T-cell (primary cell): ENCODE data around the gene SFXN5. TPM values are rescaled to one million over a fixed set of nuclear protein-coding genes. Genes with fewer than 3 reads are reported as not detected.

Experiments used
- ATAC-seq, 4 experiments: fragments of 200-7000 bp in 3 of 4; fragments of 150-1000 bp in 1 of 4; cut with Tn5 transposase; replicated peaks in 1 of 4; 1 replicate in 3 of 4; 2 replicates in 1 of 4; pipeline ENCODE4 v1.10.0; 2021; ENCODE audit warnings: moderate library complexity in 3 of 4, mild to moderate bottlenecking in 2 of 4, moderate number of reproducible peaks in 1 of 4
- CTCF ChIA-PET, 2 donors: fragments of 300-600 bp; sonication (Branson Sonifier 250); formaldehyde crosslinking; loops; one replicate each; lab custom pipeline; 2022; ENCODE audit warnings: antibody characterized with exemption in 2 of 2; lab: Charles Lee
- POLR2A ChIA-PET, 2 donors: fragments of 300-600 bp; sonication (Branson Sonifier 250); formaldehyde crosslinking; loops; one replicate each; lab custom pipeline; 2022; ENCODE audit warnings: antibody characterized with exemption in 2 of 2; lab: Charles Lee
- DNase-seq, 35 experiments: peaks; one replicate each; pipeline versions ENCODE4 v3.0.0 to v3.0.0-alpha.2; 2013 to 2023
- H3K27ac ChIP-seq: one replicate; pipeline ENCODE4 v1.5.1; 2013; ENCODE audit warnings: low read length
- H3K27me3 ChIP-seq, 2 experiments: replicated peaks in 1 of 2; 1 replicate in 1 of 2; 2 replicates in 1 of 2; pipeline versions ENCODE4 v1.6.1 to v1.7.0; 2013; ENCODE audit warnings: low read length in 1 of 2, mixed read lengths in 1 of 2; ENCODE audit not compliant: control insufficient read depth in 2 of 2, insufficient read depth in 2 of 2; ENCODE audit errors: extremely low read depth in 1 of 2
- H3K36me3 ChIP-seq, 2 donors: 1 replicate in 1 of 2; 2 replicates in 1 of 2; pipeline versions ENCODE4 v1.6.1 to v1.7.0; 2013; ENCODE audit warnings: low read length in 1 of 2; ENCODE audit not compliant: control insufficient read depth in 2 of 2, insufficient read depth in 1 of 2; ENCODE audit errors: extremely low read depth in 1 of 2
- H3K4me1 ChIP-seq, 2 experiments: 1 replicate in 1 of 2; 2 replicates in 1 of 2; pipeline versions ENCODE4 v1.6.1 to v1.7.0; 2013; ENCODE audit warnings: low read length in 2 of 2, mixed read lengths in 1 of 2; ENCODE audit not compliant: insufficient read depth in 2 of 2, control insufficient read depth in 1 of 2; ENCODE audit errors: extremely low read depth in 1 of 2
- H3K4me3 ChIP-seq, 2 donors: 1 replicate in 1 of 2; 2 replicates in 1 of 2; pipeline versions ENCODE4 v1.5.1 to v1.7.0; 2013; ENCODE audit warnings: mild to moderate bottlenecking in 2 of 2, low read length in 1 of 2, moderate library complexity in 1 of 2; ENCODE audit not compliant: control insufficient read depth in 1 of 2; ENCODE audit errors: extremely low read depth in 1 of 2
- H3K9me3 ChIP-seq: 2 replicates; pipeline ENCODE4 v1.7.0; 2013
- H3K27ac Mint-ChIP-seq, 2 donors: one replicate each; pipeline ENCODE4 v1.8.0; 2020 to 2021; ENCODE audit warnings: mild to moderate bottlenecking in 2 of 2, mixed read lengths in 2 of 2
- H3K27me3 Mint-ChIP-seq, 2 donors: one replicate each; pipeline ENCODE4 v1.8.0; 2021 to 2022; ENCODE audit warnings: mixed read lengths in 2 of 2
- H3K36me3 Mint-ChIP-seq: one replicate; pipeline ENCODE4 v1.8.0; 2021; ENCODE audit warnings: mixed read lengths
- H3K4me1 Mint-ChIP-seq, 3 donors: one replicate each; pipeline ENCODE4 v1.8.0; 2020 to 2022; ENCODE audit warnings: mixed read lengths in 3 of 3, mild to moderate bottlenecking in 1 of 3
- H3K4me3 Mint-ChIP-seq, 3 donors: one replicate each; pipeline ENCODE4 v1.8.0; 2020 to 2022; ENCODE audit warnings: mild to moderate bottlenecking in 3 of 3, mixed read lengths in 3 of 3, moderate library complexity in 3 of 3
- H3K9me3 Mint-ChIP-seq, 3 donors: one replicate each; pipeline ENCODE4 v1.8.0; 2020 to 2022; ENCODE audit warnings: mixed read lengths in 3 of 3
- WGBS: methylation state at CpG from one replicate; pipeline ENCODE4 v1.1.5; 2013; ENCODE audit warnings: missing lambda C conversion rate; ENCODE audit not compliant: insufficient coverage; 5-methylcytosine and 5-hydroxymethylcytosine counted together
- total RNA-seq, 35 experiments: library from RNA in 6 of 35; stranded (reverse) in 6 of 35; fragments of 120-200 nt in 1 of 35; gene quantifications; one replicate each; pipeline versions ENCODE4 v1.2.1 to v1.2.4 and lab custom pipeline; 2013 to 2026

SFXN5 gene
- total RNA-seq, 5 donors from 2014 or later (not counting 1 experiment from before 2014, with no cell fraction given), result 6.3 to 14.2 (median 9.7) TPM

DNA sequence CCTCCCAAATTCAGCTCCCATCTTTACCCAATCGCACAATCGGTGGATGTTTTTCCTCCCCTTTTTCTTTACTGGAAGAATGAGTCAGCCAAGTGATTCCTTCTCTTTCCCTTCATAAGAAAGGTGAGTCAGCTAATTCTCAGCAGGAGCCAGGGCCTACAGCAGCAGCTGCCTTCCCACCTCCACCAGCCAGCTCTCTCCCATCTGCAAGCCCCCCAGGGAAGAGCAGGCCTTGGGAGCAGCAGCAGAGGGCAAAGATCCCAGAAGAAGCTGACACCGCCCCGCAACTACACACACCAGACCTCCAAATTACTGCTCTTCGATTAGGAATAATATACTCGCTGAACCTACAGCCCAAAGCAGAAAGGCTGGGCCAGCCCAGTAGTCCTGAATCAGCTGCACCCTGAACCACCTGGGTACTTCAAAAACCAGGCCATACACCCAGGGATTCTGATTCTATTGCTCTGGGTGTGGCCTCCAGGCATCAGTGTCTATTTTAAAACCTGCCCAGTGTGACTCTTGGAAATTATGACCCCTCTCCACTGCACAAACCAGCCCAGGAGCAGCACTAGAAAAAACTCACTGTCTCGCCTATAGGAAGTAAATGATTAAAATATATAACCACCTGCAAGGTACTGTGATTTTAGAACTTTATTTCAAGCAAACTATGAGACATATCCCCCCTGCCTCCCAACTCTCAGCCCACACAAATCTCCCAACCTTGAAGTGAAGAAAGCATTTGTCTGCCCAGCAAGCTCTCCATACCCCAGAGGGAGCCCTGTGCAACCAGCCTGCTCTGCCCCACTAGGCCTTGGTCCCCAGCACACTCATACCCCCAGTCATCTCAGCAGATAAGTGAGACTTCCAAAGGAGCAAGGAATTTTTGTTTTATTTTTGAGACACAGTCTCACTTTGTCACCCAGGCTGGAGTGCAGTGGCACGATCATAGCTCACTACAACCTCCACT, 7.3 kb downstream of the SFXN5 start:
- POLR2A ChIA-PET, result no interaction called here
- H3K9me3 ChIP-seq, result no peaks in the 10 kb centered on the region
- peaks cover 0 to under 1% of the 10 kb centered on the region in 2 experiments for H3K4me1 ChIP-seq
- H3K27ac ChIP-seq, result no peak overlapping the region
- CTCF ChIA-PET, result no interaction called here
- Mint-ChIP-seq H3K27ac (no peak overlapping the region), H3K9me3 (no peaks in the 10 kb centered on the region), H3K27me3 (no peaks in the 10 kb centered on the region), H3K4me3 (no peak overlapping the region), H3K4me1 (peaks cover 12 to 25% (median 15%) of the 10 kb centered on the region in 3 donors), H3K36me3 (peaks cover 4% of the 10 kb centered on the region)
- H3K4me3 ChIP-seq, result no peak overlapping the region
- WGBS, result 94% methylated on average over 6 of the region's 8 CpGs
- H3K27me3 ChIP-seq, result no peaks in the 10 kb centered on the region
- H3K36me3 ChIP-seq, result no peaks in the 10 kb centered on the region
- DNase-seq (no peak), ATAC-seq (no peak)

DNA sequence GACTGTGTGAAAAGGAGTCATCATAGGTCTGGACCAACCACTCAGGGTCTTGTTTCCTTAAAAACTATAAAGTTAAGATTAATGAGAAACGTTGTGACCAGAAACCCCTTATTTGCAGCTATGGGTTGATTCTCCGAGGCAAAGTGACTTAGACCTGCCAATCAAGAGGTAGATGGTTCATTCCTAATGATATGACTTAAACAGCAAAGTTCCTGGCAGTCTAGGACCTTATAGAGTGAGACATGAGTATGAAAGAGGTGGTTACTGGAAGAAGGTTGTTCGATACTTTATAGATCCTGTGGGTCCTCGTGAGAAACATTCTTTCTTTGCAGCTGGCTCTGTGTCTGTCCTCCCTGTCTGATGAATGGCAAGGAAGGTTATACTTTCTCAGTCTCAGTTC, 8.0 kb downstream of the SFXN5 start:
- no peaks in the 10 kb centered on the region for H3K27me3 ChIP-seq
- Mint-ChIP-seq H3K36me3 (peaks cover 4% of the 10 kb centered on the region), H3K27me3 (no peaks in the 10 kb centered on the region), H3K27ac (no peak overlapping the region), H3K4me1 (peaks cover 6 to 18% (median 10%) of the 10 kb centered on the region in 3 donors), H3K4me3 (no peak overlapping the region), H3K9me3 (no peaks in the 10 kb centered on the region)
- no peak overlapping the region for H3K4me3 ChIP-seq
- no peaks in the 10 kb centered on the region for H3K9me3 ChIP-seq
- ChIA-PET CTCF (no interaction called here), POLR2A (no interaction called here)
- no peaks in the 10 kb centered on the region for H3K4me1 ChIP-seq
- ATAC-seq, result no peak
- H3K27ac ChIP-seq, result no peak overlapping the region
- no CpG with 5 or more reads among the region's 4 CpGs for WGBS
- no peak for DNase-seq
- H3K36me3 ChIP-seq, result no peaks in the 10 kb centered on the region

DNA sequence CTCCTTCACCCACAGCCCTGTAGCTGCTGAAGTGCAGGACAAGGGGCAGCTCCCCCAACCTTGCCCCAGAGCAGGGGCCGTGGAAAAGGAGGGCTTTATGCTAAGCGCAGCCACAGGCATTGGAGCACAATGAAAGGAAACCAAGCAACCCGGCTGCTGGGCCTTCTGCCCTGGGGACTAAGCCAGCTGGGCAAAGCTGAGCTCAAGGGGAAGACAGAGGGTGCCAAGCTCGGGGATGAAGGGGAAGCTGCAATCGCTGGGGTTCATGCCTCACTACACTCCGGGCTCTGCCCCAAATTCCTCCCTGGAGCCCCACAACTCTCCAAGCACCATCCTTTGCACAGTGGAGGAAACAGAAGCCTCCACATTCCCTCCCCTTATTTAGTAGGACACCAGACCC, 12.4 kb downstream of the SFXN5 start:
- H3K9me3 Mint-ChIP-seq, result peaks cover 0 to 10% (median 0%) of the 10 kb centered on the region in 3 donors
- H3K36me3 Mint-ChIP-seq, result peaks cover 27% of the 10 kb centered on the region
- H3K27ac Mint-ChIP-seq, result no peak overlapping the region
- Histone ChIP-seq H3K27ac (no peak overlapping the region), H3K27me3 (no peaks in the 10 kb centered on the region), H3K9me3 (no peaks in the 10 kb centered on the region), H3K4me3 (no peak overlapping the region), H3K36me3 (peaks cover 0 to 9% of the 10 kb centered on the region in 2 donors), H3K4me1 (no peaks in the 10 kb centered on the region)
- WGBS, result 83% methylated on average over 4 of the region's 6 CpGs
- H3K4me3 Mint-ChIP-seq, result no peak overlapping the region
- no peaks in the 10 kb centered on the region for H3K4me1 Mint-ChIP-seq
- POLR2A ChIA-PET, result no interaction called here
- CTCF ChIA-PET, result interaction anchor here in 1 of 2 donors (0.5 kb wide), 1 partner anchor 96 kb away, joined by 3 read pairs; no protein-coding TSS in a partner anchor
- DNase-seq (no peak), ATAC-seq (no peak)
- H3K27me3 Mint-ChIP-seq, result no peaks in the 10 kb centered on the region

DNA sequence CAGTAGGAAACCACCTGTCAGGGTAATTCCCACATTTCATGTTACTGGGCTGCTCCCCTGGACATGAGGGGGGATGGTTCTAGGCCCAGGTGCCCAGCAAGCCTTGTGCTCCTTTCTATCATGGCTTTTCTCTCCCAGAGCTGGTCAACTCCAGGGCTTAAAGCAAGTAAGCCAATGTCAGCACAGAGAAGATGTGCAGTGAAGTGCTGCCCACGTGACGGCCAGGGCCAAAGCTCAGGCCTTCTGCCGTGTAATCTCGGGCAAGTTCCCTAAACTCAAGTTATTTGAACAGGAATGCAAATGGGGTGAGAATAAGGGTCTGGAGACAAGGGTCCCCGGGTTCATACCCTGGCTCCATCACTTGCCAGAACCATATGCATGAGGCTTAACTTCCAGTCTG, 16.5 kb downstream of the SFXN5 start:
- Mint-ChIP-seq H3K27me3 (no peaks in the 10 kb centered on the region), H3K36me3 (peaks cover 38% of the 10 kb centered on the region), H3K9me3 (peaks cover 0 to 10% (median 0%) of the 10 kb centered on the region in 3 donors), H3K27ac (no peak overlapping the region), H3K4me1 (no peaks in the 10 kb centered on the region), H3K4me3 (no peak overlapping the region)
- H3K9me3 ChIP-seq, result no peaks in the 10 kb centered on the region
- POLR2A ChIA-PET, result no interaction called here
- CTCF ChIA-PET, result no interaction called here
- H3K4me1 ChIP-seq, result no peaks in the 10 kb centered on the region
- DNase-seq, result no peak
- peaks cover 0 to 9% of the 10 kb centered on the region in 2 donors for H3K36me3 ChIP-seq
- 75% methylated on average over 4 of the region's 5 CpGs for WGBS
- no peak for ATAC-seq
- no peak overlapping the region for H3K4me3 ChIP-seq
- H3K27ac ChIP-seq, result no peak overlapping the region
- no peaks in the 10 kb centered on the region for H3K27me3 ChIP-seq

DNA sequence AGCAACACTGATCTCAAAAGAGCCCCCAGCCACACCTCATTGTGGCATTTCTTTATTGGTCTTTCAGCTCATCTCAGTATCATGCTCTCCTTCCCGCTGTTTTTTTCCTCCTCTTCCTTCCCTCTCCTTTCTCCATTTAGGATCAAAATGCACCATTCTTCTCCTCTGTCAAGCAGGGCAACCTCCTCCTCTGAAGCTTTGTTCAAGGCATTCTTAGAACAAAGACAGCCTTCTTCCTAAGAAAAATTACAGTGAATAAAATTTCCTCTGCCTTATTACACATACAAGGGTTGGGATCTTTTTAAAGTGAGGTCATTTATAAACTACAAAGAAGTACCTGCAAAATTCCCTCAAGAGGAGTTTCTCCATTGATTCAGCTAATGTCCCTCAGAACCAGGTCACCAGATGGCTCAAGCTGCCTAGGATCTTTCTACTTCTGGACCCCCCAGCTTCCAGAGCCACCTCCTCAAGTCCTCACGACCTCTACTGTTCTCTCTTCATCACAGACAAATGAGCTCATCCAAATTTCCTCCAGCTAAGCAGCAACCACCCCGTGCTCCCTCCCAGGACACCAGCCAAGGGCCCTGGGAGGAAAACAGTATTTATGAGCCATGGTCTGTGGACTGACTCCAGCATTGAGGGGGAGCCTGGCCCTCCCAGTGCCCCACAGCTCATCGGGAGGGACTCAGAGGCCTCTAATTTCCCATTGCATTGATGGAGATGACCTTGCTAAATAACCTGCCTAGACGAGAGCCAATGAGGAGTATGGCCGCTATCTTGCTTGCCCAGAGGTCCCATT, 18.0 kb downstream of the SFXN5 start:
- Mint-ChIP-seq H3K36me3 (peaks cover 38% of the 10 kb centered on the region), H3K4me3 (no peak overlapping the region), H3K27me3 (no peaks in the 10 kb centered on the region), H3K27ac (no peak overlapping the region), H3K4me1 (no peaks in the 10 kb centered on the region), H3K9me3 (peaks cover 0 to 10% (median 0%) of the 10 kb centered on the region in 3 donors)
- ATAC-seq, result no peak
- CTCF ChIA-PET, result interaction anchor here in 1 of 2 donors (0.6 to 0.8 kb wide), 2 partner anchors 10 to 35 kb away, joined by 3 to 7 read pairs; no protein-coding TSS in a partner anchor
- no peaks in the 10 kb centered on the region for H3K27me3 ChIP-seq
- no peak overlapping the region for H3K4me3 ChIP-seq
- H3K36me3 ChIP-seq, result peaks cover 0 to 9% of the 10 kb centered on the region in 2 donors
- 76% methylated on average over 4 of the region's 6 CpGs for WGBS
- DNase-seq, result no peak
- POLR2A ChIA-PET, result no interaction called here
- no peaks in the 10 kb centered on the region for H3K9me3 ChIP-seq
- no peaks in the 10 kb centered on the region for H3K4me1 ChIP-seq
- H3K27ac ChIP-seq, result no peak overlapping the region

DNA sequence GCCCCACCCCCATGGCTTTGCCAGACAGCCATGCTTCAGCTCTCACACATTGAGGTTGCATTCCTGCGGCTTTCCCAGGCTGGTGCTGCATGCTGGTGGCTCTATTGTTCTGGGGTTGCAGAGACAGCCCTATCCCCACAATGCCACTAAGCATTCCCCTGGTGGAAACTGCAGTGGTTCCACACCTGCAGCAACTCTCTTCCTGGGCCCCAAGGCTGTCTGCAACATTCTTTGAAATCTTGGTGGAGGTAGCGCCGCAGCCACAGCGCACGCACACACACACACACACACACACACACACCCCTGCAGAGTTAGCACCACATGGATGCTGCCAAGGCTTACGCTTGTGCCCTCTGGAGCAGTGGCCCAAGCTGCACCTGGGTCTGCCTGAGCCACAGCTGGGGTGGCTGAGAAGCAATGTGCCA, 21.4 kb downstream of the SFXN5 start:
- 71% methylated on average over 1 of the region's 6 CpGs for WGBS
- H3K9me3 Mint-ChIP-seq, result peaks cover 0 to 4% (median 2%) of the 10 kb centered on the region in 3 donors
- H3K4me1 Mint-ChIP-seq, result peaks cover 0 to under 1% (median 0%) of the 10 kb centered on the region in 3 donors
- no peaks in the 10 kb centered on the region for H3K27me3 Mint-ChIP-seq
- DNase-seq (no peak), ATAC-seq (no peak)
- Histone ChIP-seq H3K4me1 (no peaks in the 10 kb centered on the region), H3K36me3 (no peaks in the 10 kb centered on the region), H3K27ac (no peak overlapping the region), H3K9me3 (no peaks in the 10 kb centered on the region), H3K4me3 (no peak overlapping the region), H3K27me3 (no peaks in the 10 kb centered on the region)
- ChIA-PET CTCF (no interaction called here), POLR2A (no interaction called here)
- H3K36me3 Mint-ChIP-seq, result peaks cover 17% of the 10 kb centered on the region
- no peak overlapping the region for H3K27ac Mint-ChIP-seq
- H3K4me3 Mint-ChIP-seq, result no peak overlapping the region
